GM12873 (cell line): ENCODE results near the gene NRG2.

ENCODE experiments used
- TF ChIP-seq, protein P1 (sequence below): IDR thresholded peaks from 2 replicates; pipeline ENCODE4 v1.5.1; 2012; ENCODE audit warnings: low read depth, mild to moderate bottlenecking, moderate library complexity, low read length, control low read depth; ENCODE audit not compliant: insufficient read depth; ENCODE audit errors: missing control alignments

Gene NRG2

DNA sequence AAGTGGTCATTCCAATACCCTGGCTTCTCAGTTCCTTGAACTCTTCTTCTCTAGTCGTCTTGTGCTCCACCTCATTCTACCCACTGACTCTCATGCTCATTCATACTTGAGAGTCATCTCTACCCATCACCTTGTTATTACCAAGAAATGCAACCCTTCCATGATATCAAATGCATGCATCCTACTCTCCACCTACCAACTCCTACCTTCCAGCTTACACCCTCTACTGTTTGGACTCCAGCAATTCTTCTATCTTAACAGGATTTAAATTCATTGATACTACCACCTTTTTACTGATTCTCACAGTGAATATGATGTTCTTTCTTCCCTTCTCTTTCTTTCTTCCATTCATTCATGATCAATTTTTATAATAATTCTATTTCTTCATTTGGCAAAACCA lies 30.7 kb downstream of the NRG2 start:
- TF ChIP-seq, protein P1, sequence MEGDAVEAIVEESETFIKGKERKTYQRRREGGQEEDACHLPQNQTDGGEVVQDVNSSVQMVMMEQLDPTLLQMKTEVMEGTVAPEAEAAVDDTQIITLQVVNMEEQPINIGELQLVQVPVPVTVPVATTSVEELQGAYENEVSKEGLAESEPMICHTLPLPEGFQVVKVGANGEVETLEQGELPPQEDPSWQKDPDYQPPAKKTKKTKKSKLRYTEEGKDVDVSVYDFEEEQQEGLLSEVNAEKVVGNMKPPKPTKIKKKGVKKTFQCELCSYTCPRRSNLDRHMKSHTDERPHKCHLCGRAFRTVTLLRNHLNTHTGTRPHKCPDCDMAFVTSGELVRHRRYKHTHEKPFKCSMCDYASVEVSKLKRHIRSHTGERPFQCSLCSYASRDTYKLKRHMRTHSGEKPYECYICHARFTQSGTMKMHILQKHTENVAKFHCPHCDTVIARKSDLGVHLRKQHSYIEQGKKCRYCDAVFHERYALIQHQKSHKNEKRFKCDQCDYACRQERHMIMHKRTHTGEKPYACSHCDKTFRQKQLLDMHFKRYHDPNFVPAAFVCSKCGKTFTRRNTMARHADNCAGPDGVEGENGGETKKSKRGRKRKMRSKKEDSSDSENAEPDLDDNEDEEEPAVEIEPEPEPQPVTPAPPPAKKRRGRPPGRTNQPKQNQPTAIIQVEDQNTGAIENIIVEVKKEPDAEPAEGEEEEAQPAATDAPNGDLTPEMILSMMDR: no peak

DNA sequence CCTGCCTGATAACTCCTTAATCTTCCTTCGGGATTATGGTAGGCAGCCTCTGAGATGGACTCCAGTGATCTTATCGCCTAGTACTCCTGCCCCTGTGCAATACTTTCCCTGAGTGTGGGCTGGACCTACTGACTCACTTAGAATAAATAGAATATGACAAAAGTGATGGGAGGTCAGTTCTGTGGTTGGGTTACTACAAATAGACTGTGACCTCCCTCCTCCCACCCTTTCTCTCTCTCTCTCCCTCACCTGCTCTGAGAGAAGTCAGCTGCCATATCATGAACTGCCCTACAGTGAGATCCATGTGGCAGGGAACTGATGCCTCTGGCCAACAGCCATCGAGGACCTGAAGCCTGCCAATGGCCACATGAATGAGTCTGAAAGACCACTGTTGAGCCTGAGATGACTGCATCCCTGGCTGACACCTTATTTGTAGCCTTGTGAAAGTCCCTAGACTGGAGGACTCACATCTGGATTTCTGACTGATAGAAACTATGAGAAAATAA lies 31.7 kb downstream of the NRG2 start:
- TF ChIP-seq, protein P1: no peak

DNA sequence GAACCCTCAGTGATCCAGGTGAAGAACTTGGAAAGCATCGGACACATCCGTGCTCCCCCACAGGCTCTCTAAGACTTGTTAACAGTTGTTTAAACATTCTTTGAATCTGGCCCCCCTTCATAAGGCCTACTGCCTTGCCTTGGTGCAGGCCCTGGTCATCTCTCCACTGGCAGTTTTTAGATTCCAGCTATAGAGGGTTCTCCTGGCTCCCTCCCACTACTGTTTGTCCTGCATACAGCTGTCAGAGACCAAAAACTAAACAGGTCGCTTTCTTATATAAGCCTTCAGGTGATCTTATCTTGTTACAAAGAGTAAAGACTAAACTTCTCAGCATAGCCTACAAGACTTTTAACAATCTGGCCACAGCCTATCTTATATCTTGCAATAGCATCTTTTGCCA lies 32.3 kb downstream of the NRG2 start:
- TF ChIP-seq, protein P1: no peak

DNA sequence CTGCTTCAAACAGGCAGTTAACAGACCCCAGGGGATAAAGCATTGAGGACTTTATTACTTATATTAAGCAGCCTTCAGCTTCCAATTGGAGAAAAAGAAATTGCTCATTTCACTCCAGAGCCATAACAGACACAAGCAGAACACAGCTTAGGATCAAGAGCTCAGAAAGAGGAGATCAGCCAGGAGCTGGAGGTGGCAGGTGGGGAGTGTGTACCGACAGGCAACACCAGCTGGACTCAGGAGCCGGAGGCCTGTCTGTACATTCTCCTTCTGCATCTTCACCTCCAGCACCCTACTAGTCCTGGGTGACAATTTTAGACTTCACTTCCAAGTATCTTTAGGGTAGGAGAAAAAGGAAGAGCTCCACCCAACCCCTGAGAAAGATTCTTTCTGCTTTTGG lies 35.8 kb downstream of the NRG2 start:
- TF ChIP-seq, protein P1: no peak

DNA sequence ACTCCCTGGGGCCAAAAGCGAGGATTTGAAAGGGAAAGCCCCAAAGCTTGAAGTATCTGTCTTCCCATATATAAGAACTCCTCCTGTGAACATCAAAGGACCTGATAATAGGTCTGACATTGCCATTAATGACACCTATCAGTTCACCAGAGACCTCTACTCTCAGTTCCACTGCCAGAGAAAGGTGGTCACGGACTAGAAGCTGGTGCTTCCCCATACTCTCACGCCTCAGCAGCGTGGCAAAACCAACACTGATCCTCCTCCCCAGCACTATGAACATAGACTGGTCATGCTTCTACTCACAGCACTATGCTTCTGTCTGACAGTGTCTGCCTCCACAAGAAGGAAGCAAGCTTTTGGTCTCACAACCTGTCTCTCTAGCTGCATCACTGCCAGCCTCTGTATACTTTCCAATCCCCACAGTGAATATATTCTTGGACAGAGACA lies 37.9 kb downstream of the NRG2 start:
- TF ChIP-seq, protein P1: no peak

DNA sequence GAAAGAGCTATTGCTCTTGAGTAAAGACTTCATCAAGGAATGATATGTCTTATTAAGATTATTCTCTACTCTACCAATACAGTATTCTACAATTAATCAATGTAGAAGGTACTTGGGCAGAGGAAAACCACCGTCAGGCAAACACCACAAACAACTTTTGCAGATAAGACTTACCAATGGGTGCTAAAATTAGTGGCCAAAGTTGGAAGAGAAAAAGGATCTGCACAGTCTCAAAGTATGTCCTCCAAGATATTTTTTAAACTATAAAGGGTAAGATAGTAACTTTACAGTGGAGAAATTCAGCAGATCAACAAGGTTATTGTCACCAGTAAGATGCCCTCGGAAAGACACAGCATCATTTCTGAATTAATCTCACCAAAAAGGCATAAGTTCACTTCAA lies 38.9 kb downstream of the NRG2 start:
- TF ChIP-seq, protein P1: no peak

DNA sequence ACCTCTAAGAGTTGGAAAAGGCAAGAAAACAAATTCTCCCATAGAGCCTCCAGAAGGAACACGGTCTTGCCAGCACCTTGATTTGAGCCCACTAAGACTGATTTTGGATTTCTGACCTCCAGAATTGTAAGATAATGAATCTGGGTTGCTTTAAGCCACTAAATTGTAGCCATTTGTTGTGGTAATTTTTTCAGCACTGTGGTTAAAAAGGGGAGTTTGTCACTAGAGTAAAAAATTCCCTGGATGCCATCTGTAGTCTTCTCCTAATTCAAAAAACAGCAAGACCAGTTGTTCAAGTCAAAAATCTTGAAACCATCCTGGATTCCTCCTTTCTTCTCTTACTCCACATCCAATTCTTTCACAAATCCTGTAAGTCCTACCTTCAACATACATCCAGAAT lies 39.6 kb downstream of the NRG2 start:
- TF ChIP-seq, protein P1: no peak
